Fibroblast of villous mesenchyme (primary cell): ENCODE measurements around the gene NRP2. TPM values are rescaled to one million over a fixed set of nuclear protein-coding genes. Genes with fewer than 3 reads are reported as not detected.

Source experiments
- DNase-seq: peaks from one replicate; pipeline ENCODE4 v3.0.0-alpha.2; 2010; ENCODE audit warnings: low read depth
- H3K4me3 ChIP-seq: 2 replicates; pipeline ENCODE4 v1.5.1; 2011; ENCODE audit warnings: low read depth, mild to moderate bottlenecking, low read length
- CTCF ChIP-seq: IDR thresholded peaks from 2 replicates; pipeline ENCODE4 v1.5.1; 2012; ENCODE audit warnings: low read depth, mild to moderate bottlenecking, low read length; ENCODE audit not compliant: insufficient read depth
- total RNA-seq: library from RNA; depleted of rRNA; stranded (reverse); fragments of >200 nt; gene quantifications from 2 replicates; pipeline ENCODE4 v1.2.3, GENCODE V29; 2012

NRP2 gene
- 117 and 120 TPM in 2 replicates for total RNA-seq

- DNase-seq, result peak; percentile 93
- peak within 1 kb of the TSS; percentile 71 for H3K4me3 ChIP-seq
- no peak for TF ChIP-seq CTCF
Measured at GRCh38 chr2:205682239-205682970, at the start of gene NRP2. Gene NRP2, plus strand, starts transcription at chr2:205682501. Its CDS starts 790 bp downstream, at chr2:205683291.

DNA sequence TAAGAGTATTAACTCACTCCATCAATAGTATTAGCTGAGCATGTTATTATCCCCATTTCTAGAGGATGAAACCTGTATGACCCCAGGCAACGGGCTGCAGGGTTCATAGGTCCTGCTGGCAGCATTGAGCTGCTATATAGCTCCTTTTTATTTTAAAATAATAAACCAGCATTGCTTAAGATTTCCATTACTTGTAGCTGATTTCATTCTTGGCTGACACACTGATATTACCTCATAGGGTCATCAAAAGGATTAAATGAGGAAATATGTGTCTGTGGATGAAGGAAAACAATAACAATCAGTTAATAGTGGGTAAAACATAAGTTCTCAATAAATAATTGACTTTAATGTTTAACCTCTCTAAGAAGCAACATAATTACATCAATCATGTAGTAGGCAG is 48.3 kb upstream of the NRP2 start:
- DNase-seq, result peak; percentile 49

DNA sequence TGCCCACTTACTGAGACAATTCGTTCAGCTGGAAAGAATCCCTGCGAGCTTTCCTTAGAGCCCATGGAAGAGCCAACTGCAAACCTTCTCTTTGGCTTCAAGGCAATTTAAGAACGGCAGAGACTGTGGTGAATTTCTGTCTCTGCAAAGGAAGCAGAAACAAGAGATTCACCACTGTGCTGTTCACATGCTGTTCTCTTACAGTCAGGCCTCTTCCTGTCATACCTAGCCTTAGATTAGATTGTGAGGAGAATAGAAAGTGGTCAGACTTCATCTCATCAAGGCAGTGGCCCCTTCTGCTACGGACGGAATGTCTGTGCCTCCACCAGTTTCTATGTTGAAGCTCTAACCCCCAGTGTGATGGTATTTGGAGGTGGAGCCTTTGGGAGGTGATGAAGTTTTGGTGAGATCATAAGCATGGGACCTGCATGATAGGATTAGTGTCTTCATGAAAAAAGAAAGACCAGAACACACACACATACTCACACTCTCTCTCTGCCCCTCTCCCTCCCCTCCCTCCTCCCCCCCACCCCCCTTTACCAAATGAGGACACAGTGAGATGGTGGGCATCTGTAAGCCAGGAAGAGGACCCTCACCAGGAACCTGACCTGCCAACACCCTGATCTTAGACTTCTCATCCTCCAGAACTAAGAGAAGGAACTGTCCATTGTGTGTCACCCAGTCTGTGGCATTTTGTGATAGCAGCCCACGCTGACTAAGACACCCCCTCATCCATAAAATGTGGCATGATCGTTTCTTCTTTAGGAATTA is 45.6 kb upstream of the NRP2 start:
- H3K4me3 ChIP-seq, result no peak overlapping the region
- DNase-seq, result no peak
- no peak for TF ChIP-seq CTCF

More for the DNA sequence above, 48.3 kb upstream of the NRP2 start:
- no peak for TF ChIP-seq CTCF
- H3K4me3 ChIP-seq, result no peak overlapping the region

- no peak for DNase-seq
- TF ChIP-seq CTCF, result no peak
Measured at GRCh38 chr2:205637320-205637602, 45.0 kb upstream of the NRP2 start.

DNA sequence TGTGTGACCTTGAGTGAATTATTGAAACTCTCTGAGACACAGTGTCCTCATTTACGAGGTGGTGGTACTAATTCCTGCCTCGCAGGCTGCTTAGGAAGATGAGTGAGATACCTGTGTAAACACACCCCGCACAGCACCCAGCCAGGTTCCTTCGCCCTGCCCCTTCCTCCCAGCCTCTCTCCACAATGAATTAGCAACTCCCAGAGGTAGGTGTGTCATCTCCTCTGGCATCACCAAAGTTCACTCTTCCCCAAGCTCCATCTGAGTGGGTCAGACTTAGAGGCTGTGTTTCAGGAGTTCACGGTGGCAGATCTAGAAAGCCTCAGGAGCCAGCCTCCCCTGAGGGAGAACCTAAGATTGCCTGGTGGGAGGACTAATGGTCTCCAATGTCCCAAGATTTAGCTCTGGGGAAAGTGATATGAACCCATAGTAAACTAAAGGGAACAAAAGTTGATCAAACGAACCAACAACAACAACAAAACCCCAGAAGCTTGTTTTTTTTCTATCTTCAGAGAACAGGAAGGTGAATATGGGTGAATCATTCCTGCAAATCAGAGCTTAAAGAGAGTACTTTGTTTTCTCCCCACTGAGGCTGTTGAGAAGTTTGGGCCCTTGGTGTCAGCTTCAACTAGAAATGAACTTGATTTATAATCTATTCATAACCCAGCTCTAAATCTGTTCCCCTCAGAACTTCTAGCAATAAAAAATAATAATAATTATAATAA is 44.4 kb upstream of the NRP2 start:
- H3K4me3 ChIP-seq, result no peak overlapping the region
- TF ChIP-seq CTCF, result no peak
- no peak for DNase-seq

More at GRCh38 chr2:205637320-205637602, 45.0 kb upstream of the NRP2 start:
- H3K4me3 ChIP-seq, result no peak overlapping the region

- no peak for TF ChIP-seq CTCF
Measured at GRCh38 chr2:205640716-205641115, 41.6 kb upstream of the NRP2 start.

More at GRCh38 chr2:205640716-205641115, 41.6 kb upstream of the NRP2 start:
- H3K4me3 ChIP-seq, result no peak overlapping the region
- no peak for DNase-seq
